ENCODE measurements around the gene IL17REL. TPM values are rescaled to one million over a fixed set of nuclear protein-coding genes. Genes with fewer than 3 reads are reported as not detected.

Gene IL17REL
- total RNA-seq, 1 donor from 2014 or later = not detected

DNA sequence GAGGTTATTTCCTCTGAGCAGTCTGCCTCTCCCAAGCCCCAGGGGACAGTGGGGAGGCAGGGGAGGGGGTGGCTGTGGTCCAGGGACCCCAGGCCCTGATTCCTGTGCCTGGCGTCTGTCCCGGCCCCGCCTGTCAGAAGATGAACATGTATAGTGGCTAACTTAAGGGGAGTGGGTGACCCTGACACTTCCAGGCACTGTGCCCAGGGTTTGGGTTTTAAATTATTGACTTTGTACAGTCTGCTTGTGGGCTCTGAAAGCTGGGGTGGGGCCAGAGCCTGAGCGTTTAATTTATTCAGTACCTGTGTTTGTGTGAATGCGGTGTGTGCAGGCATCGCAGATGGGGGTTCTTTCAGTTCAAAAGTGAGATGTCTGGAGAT is 48.9 kb downstream of the IL17REL start:
- no peak for DNase-seq (ENCODE audit: low spot score)
- no peak for ATAC-seq
- intact Hi-C loops (cut with DNase I) = no loop called here

DNA sequence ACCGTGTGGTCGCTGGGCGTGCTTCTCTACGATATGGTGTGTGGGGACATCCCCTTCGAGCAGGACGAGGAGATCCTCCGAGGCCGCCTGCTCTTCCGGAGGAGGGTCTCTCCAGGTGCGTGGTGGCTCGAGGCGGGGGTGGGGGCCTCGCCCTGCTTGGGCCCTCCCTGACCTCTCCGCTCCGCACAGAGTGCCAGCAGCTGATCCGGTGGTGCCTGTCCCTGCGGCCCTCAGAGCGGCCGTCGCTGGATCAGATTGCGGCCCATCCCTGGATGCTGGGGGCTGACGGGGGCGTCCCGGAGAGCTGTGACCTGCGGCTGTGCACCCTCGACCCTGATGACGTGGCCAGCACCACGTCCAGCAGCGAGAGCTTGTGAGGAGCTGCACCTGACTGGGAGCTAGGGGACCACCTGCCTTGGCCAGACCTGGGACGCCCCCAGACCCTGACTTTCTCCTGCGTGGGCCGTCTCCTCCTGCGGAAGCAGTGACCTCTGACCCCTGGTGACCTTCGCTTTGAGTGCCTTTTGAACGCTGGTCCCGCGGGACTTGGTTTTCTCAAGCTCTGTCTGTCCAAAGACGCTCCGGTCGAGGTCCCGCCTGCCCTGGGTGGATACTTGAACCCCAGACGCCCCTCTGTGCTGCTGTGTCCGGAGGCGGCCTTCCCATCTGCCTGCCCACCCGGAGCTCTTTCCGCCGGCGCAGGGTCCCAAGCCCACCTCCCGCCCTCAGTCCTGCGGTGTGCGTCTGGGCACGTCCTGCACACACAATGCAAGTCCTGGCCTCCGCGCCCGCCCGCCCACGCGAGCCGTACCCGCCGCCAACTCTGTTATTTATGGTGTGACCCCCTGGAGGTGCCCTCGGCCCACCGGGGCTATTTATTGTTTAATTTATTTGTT is 49.6 kb downstream of the IL17REL start:
- DNase-seq (ENCODE audit: low spot score) (peak; percentile 79), ATAC-seq (peak; percentile 0)
- intact Hi-C loops (cut with DNase I) = no loop called here

DNA sequence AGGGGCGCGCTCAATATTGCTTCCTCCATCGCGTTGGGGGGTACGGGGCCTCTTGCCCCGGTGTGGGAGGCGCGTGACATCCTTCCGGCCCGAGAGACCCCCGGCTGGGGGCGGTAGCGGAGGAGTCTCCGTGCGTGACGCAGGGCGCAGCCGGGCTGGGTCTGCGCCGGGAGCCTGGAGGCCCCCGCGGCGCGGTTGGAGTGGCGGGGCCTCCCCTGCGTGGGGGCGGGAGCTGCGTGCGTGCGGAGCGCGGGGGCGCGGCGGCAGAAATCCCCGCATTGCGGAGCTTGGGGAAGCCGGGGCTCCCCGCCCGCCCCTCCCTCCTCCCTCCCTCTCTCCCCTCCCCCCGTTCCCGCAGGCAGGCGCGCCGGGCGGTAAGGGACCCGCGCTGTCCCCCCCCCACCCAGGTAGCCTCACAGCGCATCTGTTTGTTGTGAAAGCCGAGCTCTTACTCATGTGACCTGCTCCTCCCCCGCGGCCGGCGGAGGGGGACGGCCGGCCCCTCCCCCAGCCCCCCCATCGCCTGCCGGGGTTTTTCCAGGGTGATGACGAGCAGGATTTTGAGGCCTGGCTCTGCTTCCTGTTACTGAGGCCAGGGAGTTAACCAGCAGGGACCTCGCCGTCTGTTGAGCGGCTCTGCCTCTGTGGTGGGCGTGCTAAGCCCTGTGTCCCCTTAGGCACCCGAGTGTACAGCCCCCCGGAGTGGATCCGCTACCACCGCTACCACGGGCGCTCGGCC is 50.4 kb downstream of the IL17REL start:
- intact Hi-C loops (cut with DNase I) = no loop called here
- peak; percentile 92 for DNase-seq (ENCODE audit: low spot score)
- ATAC-seq = peak; percentile 78

DNA sequence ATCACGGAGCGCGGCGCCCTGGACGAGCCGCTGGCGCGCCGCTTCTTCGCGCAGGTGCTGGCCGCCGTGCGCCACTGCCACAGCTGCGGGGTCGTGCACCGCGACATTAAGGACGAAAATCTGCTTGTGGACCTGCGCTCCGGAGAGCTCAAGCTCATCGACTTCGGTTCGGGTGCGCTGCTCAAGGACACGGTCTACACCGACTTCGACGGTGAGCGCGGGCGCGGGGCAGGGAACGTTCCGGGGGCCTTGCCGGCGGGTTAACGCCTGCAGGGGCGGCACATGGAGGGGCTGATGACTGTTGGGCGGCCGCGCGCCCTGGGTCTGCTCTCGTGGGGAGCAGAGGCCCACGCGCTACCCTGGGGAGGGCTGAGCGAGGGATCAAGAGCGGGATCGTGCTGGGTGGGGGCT is 51.0 kb downstream of the IL17REL start:
- ATAC-seq = no peak
- peak; percentile 75 for DNase-seq (ENCODE audit: low spot score)
- intact Hi-C loops (cut with DNase I) = no loop called here

DNA sequence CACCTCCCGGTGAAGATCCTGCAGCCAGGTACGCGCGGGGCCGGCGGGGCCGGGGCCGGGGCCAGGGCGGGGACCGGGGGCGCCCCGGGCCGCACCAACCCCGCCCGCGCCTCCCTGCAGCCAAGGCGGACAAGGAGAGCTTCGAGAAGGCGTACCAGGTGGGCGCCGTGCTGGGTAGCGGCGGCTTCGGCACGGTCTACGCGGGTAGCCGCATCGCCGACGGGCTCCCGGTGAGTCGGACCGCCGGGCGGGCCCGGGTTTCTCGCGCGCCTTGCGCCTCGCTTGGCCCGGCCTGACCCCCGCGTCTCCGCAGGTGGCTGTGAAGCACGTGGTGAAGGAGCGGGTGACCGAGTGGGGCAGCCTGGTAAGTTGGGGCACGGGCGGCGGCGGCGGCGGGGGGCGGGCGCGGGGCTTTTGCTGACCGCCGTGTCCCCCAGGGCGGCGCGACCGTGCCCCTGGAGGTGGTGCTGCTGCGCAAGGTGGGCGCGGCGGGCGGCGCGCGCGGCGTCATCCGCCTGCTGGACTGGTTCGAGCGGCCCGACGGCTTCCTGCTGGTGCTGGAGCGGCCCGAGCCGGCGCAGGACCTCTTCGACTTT is 51.5 kb downstream of the IL17REL start:
- intact Hi-C loops (cut with DNase I) = no loop called here
- no peak for ATAC-seq
- peak; percentile 70 for DNase-seq (ENCODE audit: low spot score)

DNA sequence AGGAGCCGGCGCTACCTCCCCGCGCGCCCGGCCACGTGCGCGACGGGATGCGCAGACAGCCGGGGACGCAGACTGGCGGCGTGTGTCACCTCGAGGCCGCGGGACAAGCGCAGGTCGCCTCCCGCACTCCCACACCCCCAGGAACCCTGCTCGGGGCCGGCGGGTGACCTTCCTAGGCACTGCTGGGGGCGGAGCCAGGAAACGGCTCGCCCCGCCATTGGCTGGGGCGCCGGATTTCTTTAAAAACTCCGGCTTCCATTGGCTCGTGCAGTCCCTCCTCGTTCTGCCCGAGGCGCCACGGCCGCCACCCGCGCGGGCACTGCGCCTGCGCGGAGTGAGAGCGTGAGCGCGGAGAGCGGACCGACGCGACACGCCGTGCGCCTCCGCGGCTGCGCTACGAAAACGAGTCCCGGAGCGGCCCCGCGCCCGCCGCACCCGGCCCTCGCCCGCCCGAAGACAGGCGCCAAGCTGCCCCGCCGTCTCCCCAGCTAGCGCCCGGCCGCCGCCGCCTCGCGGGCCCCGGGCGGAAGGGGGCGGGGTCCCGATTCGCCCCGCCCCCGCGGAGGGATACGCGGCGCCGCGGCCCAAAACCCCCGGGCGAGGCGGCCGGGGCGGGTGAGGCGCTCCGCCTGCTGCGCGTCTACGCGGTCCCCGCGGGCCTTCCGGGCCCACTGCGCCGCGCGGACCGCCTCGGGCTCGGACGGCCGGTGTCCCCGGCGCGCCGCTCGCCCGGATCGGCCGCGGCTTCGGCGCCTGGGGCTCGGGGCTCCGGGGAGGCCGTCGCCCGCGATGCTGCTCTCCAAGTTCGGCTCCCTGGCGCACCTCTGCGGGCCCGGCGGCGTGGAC is 52.2 kb downstream of the IL17REL start, which contains the start of gene PIM3:
Gene PIM3, plus strand, starts transcription at position 614 of the 846 bp plus-strand sequence. Its CDS starts 176 bp downstream, at position 790.
- intact Hi-C loops (cut with DNase I) = no loop called here
- peak; percentile 86 for ATAC-seq
- peak; percentile 96 for DNase-seq (ENCODE audit: low spot score)

DNA sequence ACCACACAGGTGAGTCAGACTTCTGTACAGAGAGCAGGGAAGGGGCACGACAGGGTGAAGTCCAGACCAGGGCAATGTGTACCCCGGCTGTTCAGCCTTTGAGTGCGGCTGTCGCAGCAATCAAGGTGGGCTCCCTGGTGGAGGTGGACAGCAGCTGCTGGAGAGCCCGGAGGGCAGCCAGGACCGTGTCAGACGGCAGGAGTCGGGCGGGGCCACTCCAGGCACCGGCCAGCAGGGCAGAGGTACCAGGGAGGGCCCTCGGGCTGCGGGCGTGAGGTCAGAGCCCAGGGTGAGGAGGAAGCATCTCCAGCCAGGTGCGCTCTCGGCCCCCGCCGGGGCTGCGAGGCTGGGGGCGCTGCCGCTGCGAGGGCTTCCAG is 52.8 kb downstream of the IL17REL start:
- no peak for DNase-seq (ENCODE audit: low spot score)
- no peak for ATAC-seq
- intact Hi-C loops (cut with DNase I) = no loop called here

DNA sequence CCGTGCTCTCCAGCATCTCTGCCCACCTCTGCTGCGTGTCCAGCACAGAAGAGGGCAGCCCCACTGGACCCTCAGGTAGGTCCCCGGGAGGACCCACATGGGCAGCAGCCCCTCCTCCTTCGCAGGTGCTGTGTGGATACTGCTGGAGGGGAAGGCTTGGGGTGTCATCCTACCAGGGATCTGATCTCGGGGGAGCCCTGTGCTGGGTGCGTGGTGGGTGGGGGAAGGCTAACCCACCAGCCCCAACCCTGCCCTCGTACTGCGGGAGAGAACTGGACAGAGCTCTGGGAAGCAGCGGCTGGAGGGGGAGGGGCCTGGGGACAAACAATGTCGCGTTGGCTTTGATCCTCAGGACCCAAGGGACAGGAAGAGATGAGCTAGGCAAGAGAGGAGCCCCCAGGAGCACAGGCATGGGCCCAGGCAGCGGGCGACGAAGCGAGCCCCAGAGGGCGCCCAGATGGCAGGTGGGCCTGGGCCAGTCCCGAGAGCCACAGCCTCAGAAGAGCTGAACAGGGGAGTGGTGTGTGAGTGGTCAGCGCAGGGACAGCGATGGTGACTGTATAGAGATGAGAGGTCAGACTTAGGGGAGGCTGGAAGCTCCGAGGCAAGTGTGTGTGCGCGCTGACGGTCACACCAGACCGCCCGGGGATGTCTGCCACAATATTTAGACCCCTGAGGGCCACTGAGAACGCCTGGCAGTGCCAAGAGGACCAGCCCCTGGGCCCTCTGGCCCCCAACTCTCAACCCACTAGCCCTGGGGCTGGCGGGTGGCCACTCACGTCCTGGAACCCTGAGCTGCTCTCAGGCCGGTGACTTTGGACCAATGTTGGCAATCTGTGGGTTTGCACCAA is 53.4 kb downstream of the IL17REL start:
- ATAC-seq (no peak), DNase-seq (ENCODE audit: low spot score) (no peak)
- intact Hi-C loops (cut with DNase I) = no loop called here

DNA sequence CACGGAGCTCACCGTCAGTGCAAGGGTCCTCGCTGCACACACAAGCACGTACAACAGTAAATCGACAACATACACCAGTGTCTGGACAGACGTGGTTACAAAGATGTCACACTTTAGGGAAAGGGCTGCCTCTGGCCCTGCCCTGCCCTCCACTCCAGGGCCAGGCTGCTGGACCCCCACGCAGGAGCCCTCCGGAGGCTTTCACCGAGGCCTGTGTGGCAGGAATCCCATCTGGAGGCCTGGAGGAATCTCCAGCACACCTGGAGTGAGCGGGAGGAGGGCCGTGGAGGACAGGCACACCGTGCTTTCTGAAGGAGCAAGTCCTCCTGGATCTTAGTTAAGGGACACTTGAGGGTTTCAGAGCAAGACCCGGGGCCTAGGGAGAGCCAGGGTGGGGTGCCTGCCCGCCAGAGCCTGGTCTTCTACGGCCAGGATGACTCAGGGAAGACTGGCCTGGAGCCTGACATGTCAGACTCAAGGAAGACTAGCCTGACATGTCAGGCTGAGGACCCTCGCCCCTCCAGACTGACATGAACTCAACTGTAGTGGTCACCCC is 54.1 kb downstream of the IL17REL start:
- no peak for DNase-seq (ENCODE audit: low spot score)
- intact Hi-C loops (cut with DNase I) = no loop called here
- ATAC-seq = no peak

DNA sequence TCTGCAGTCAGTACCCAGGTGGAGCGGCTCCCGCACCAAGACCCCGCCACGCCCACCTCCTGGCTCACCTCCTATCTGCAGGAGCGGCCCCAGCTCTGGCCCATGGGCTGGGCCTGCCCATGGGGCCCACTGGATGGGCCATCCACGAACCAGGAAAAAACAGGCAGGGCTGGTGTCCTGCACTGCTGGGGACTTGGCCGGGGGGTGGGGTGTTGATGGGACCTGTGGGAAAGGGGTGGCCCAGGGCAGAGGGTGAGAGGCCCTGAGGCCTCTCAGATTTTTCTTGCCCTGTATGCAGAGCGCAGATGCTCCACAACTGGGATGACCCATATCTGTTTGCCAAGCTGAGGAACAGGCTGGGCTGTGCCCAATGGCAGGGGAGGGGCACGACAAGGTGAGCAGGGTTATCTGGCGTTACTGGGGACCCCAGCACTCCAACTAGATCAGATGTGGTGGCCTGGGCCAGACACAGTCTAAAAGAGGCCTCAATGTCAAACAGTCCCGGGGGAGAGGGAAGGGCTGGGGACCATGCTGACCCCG is 54.7 kb downstream of the IL17REL start:
- no peak for DNase-seq (ENCODE audit: low spot score)
- intact Hi-C loops (cut with DNase I) = no loop called here

DNA sequence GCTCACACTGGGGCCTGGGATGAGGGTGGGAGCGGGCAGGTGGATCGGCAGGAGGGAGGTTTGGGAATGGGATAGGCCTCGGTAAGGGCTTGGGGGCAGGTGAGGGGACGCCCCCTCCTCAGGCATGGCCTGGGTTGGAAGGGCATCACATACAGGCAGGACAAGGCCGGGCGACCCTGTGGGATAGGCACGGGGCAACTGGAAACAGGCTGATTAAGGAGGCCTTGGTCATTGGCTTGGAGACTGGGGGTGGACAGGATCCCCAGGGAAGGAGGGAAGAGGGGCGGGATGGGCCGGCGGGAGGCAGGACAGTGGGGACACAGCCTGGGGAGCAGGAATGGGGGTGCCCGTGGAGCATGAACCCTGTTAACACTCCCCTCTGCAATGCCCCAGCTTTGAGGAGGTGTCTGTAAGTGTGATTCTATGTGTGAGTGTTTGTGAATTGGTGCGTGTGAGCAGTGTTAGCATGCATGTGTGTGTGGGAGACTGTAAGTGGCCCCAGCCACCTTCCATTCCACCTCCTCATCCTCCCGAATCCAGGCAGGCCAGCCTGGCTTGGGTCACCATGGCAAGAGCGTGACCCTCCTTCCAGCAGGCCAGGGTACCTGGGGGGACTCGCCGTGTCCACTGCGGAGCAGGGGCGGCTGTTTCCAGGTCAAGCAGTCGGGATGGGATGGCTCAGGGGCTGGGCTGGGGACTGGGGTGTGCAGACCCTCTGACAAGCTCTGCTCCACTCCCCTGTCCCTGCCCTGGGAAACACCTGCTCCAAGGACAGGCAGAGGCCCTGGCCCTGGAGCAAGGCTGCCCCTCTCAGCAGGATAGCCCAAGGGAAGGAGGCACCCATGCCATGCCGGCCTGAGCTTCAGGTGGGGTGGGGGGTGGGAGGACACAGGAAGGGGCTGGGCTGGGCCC is 55.4 kb downstream of the IL17REL start:
- intact Hi-C loops (cut with DNase I) = no loop called here
- no peak for ATAC-seq
- no peak for DNase-seq (ENCODE audit: low spot score)

More for the DNA sequence above, 54.7 kb downstream of the IL17REL start:
- ATAC-seq = no peak

DNA sequence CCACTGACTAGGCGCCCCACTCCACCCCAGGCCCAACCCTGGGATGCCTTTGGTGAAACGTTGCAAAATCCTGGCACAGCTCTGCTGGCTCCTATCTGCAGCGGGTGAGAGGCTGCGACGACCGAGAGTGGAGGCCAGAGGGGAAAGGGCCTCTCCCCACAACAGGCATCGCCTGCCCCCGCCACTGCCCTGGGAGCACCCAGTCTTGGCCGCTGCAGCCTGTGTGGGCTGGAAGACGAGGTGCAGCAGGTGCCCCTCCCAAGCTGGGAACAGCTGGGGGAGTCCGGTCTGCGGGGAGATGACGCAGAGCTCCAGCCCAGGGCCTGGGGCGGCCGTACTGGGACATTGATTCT is 56.2 kb downstream of the IL17REL start:
- intact Hi-C loops (cut with DNase I) = no loop called here
- ATAC-seq (peak; percentile 29), DNase-seq (ENCODE audit: low spot score) (no peak)

DNA sequence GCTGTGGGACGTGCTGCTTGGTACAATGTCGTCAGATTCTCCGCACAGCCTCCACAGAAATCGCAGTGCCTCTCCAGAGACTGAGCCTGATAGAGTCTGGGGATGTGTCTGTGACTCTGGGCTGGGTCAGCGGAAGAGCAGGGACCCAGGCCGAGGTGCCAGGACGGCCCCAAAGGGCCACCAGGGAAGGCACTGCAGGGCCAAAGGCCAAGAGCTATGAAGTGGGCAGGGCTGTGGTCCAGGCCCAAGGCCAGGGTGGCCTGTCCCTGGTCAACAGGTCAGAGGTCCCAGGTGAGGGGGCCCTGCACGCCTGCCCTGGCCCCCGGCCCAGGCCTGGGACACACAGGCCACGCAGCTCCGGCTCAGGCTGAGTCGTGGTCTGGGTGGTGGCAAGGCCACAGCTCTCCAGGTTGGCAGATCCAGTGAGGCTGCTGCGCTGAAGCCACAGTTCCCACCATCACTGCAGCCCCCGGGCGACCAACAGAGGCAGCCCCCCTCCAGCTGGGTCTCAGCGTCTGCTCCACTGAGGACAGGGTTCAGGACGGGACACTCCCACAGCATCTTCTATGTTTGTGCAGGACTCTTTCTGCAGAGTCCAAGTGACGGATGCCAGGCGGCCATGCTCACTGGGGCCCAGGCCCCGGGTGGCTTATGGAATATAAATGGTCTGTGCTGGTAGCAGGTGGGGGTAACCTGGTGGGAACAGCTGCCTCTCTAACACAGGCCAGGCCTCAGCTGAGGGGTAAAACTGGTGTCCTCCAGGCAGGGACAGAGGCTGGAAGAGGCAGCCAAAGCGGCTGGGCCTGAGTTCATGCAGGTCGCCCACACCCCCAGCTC is 56.8 kb downstream of the IL17REL start:
- no peak for ATAC-seq

DNA sequence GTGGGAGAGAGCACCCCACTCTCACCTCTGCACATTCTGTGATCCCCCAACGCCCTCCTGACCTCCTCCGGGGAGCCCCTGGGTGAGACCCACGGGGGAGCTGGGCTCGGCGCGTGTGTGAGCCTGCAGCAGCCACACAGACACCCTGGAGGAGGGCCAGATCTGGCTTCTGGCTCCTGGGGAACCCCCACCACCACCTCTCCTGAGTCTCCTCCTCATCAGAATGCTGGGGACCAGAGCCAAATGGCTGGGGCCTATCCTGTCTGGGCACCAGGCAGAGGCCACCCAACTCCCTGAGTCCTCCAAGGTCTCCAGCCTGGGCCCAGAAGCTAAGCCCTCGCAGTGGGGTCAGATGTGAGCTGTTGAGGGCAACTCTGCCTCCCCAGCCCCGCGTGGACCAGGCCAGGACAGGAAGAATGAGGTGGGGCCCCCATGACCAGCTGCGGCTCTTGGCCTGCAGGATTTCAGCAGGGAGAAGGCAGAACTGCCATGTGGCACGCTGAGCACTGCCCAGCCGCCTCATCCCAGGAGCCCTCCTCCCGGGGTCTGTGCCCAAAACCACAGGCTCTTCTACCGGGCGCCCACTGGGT is 57.5 kb downstream of the IL17REL start:
- no peak for ATAC-seq
- no peak for DNase-seq (ENCODE audit: low spot score)
- intact Hi-C loops (cut with DNase I) = no loop called here

More for the DNA sequence above, 56.8 kb downstream of the IL17REL start:
- intact Hi-C loops (cut with DNase I) = no loop called here
- DNase-seq (ENCODE audit: low spot score) = no peak

DNA sequence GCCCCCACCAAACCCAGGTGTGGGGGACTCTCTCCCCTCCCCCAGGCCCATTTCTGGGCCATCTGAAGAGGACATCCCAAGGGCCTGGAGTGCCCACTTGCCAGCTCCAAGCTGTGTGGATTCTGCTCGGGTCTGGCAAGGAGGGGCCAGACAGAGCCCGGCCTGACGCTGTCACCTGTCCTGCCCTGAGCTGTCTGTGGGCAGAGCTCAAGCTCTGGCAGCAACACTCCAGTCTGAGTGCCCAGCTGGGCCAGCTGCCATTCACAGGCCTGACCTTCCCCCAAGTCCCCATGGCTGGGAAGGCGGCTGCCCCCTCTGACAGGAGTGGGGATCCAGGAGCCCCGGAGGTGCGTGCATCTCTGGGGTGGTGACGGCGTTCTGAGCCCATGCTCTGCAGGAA is 58.2 kb downstream of the IL17REL start:
- DNase-seq (ENCODE audit: low spot score) (no peak), ATAC-seq (no peak)
- intact Hi-C loops (cut with DNase I) = no loop called here
